GOT3 (cell line): ENCODE measurements around the gene PRKG1.

Source experiments
- DNase-seq: peaks from one replicate; lab custom pipeline; 2025; ENCODE audit warnings: mixed read lengths; lab: John Stamatoyannopoulos, UW

The PRKG1 gene

GRCh38 chr10:51076299-51076841 lies 2.1 kb downstream of the PRKG1 start:
- DNase-seq = no peak

GRCh38 chr10:51077074-51077473 lies 2.8 kb downstream of the PRKG1 start:
- DNase-seq = no peak

- no peak for DNase-seq
These were observed 3.2 kb downstream of the PRKG1 start for GRCh38 chr10:51077507-51077906.

GRCh38 chr10:51079331-51079730 lies 5.0 kb downstream of the PRKG1 start:
- DNase-seq = no peak

- no peak for DNase-seq
These were observed 5.5 kb downstream of the PRKG1 start for GRCh38 chr10:51079766-51080165.

GRCh38 chr10:51080311-51081006 lies 6.2 kb downstream of the PRKG1 start:
- DNase-seq = no peak

DNA sequence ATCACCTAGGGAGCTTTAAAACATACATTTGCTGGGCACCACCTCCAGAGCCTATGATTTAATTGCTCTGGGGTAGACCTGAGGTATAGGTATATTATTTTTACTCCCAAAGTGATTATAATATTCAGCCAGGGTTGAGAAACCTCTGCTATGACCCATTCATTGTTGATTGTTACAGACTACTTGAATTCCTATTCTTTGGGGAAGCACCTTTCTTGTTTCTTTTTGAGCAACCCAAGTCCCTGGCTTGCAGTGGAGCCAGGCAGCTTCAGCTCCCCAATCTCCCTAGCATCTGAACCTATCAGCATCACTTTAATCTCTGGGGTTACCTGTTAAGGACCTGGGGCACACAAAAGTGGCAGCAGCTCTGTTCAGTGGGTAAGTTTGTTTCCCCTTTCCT lies 8.6 kb downstream of the PRKG1 start:
- DNase-seq = no peak

- DNase-seq = no peak
These were observed 9.1 kb downstream of the PRKG1 start for GRCh38 chr10:51083356-51083853.

- no peak for DNase-seq
These were observed 10.9 kb downstream of the PRKG1 start for GRCh38 chr10:51085204-51085603.

DNA sequence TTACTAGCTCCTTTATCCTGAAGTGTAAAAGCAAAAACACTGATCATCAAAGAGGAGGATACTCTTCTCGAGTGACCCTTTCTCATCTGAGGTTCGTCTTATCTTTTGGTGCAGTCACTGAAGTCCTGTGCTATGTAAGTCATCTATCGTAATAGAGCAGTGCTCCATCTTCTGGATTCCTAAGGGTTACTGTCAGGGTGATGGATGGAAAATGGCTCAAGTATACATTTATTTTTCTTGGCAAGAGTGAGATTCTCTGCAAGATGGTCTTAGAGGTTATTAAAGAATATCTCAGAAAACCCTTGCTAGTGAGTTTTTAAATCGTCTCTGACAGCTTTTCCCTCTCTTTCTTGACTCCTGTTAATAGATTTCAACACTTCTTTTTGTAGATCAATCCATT lies 12.4 kb downstream of the PRKG1 start:
- no peak for DNase-seq

DNA sequence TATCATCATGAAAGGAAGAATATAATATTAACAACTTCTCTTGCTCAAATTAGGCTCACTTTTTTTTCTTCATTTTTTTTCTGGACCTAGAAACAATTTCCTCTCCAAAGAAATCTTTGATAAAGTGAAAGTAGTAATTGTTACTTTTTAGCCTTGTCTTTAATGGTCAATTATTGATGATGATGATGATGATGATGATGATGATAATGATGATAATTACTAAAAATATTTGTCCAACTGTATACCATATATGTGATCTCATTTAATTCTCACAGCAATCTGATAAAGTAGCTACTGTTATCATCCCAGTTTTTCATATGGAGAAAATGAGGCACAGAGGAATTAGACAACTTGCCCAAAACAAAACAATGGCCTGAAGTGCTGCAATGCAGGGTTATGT lies 12.8 kb downstream of the PRKG1 start:
- no peak for DNase-seq

DNA sequence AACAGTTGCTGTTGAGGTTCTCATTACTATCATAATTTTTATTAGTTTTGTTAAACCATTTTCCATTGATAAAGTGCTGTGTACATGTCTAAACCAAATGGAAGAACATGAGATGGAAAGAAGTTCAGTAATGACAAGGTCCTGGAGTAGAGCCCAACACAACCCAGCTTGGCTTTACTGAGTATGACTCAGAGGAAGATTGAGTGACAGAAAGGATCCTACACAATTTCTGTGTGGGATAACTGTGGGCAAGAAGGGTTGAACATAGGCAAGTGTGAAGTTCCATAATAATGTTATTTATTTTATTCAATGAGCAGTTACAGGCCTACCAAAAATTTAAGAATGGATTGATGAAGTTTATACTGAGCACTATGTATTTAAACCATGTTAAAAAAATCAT lies 15.9 kb downstream of the PRKG1 start:
- DNase-seq = no peak

- no peak for DNase-seq
These were observed 18.1 kb downstream of the PRKG1 start for GRCh38 chr10:51092402-51092801.

GRCh38 chr10:51095444-51095843 lies 21.2 kb downstream of the PRKG1 start:
- no peak for DNase-seq

GRCh38 chr10:51097546-51097945 lies 23.3 kb downstream of the PRKG1 start:
- DNase-seq = no peak

DNA sequence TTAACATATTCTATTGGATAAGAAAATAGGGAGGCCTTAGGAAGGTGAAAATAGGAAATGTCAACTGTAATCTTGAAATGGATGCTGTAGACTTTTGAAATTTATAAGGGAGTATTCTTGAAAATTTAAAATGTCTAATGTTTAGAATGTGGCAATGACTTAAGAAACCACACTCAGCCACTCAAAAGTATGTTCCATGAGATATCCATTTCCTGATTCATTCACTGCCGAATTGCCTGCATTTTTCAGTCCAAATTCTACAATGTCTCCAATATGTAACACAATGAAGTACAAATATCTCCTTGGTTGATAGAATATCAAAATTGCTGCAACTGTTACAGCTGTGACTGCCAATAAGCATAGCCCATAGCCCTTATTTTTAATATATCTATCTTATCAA lies 25.9 kb downstream of the PRKG1 start:
- no peak for DNase-seq

DNA sequence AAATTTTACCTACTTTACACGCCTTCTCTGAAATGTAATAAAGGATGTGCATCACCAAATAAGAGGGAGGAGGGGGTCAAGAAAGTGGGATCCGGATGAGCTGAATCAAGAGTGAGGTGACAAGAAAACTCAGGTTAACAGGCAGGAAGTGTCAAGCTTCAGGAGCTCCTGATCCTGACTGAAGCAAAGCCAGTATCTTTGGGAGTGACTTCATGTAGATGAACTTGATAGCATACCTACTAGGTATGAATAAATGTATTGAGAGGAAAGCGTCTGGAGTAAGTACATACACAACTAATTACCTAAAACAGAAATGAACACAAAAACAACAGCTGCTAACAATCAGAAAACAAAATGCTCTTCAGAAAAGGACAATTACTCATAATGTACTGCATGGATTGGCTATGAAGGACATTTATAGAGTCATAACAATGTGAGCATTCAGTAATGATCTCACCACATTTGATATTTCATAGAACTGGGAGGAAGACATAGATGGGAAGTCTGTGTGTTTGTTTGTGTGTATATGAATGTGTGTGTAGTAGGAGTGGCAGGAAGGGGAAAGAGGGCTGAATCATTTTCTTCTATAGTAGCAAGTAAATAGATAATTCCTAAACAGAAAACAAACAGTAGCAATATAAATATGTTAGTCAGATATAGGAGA lies 29.4 kb downstream of the PRKG1 start:
- DNase-seq = no peak

GRCh38 chr10:51106311-51106945 lies 32.1 kb downstream of the PRKG1 start:
- no peak for DNase-seq

- DNase-seq = no peak
These were observed 34.1 kb downstream of the PRKG1 start for GRCh38 chr10:51108406-51108805.

- DNase-seq = no peak
These were observed 35.7 kb downstream of the PRKG1 start for GRCh38 chr10:51109801-51110533.

DNA sequence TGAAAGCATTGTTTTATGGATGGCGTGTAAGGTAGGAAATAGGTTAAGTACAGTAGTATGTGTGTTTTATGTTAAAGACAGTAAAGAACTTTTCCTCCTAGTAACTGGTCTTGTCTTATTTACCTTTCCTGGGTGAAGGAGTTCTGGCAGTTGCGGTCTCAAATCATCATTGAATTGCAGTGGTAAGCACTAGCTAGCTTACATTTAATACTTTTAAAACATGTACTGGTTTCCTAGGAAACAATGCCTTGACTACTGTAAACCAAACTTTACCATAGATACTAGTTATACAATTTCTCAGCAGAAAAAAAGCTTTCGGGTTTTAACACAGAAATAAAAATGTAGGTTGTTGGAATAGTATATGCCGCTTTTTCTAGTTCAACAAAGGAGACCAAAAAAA lies 37.7 kb downstream of the PRKG1 start:
- DNase-seq = no peak

GRCh38 chr10:51113007-51113406 lies 38.7 kb downstream of the PRKG1 start:
- DNase-seq = no peak
